GM19035 (cell line): Measurements from ENCODE around the gene SCN9A.
"Not testable (repeated sequence)": the region's sequence is repeated elsewhere in the genome, so short reads cannot be mapped to it uniquely, and the experiment has no call there.

Experiments
- ATAC-seq: cut with Tn5 transposase; IDR thresholded peaks from one replicate; pipeline ENCODE4 v1.9.1; 2021; ENCODE audit not compliant: unreplicated experiment

SCN9A gene

GRCh38 chr2:166256896-166257295 lies 118.8 kb downstream of the SCN9A start:
- no peak for ATAC-seq

GRCh38 chr2:166249318-166249717 lies 126.4 kb downstream of the SCN9A start:
- no peak for ATAC-seq

GRCh38 chr2:166246901-166247300 lies 128.8 kb downstream of the SCN9A start:
- ATAC-seq = no peak

- no peak for ATAC-seq
Observed at GRCh38 chr2:166242309-166242708, 133.4 kb downstream of the SCN9A start.

GRCh38 chr2:166240387-166241313 lies 135.1 kb downstream of the SCN9A start:
- ATAC-seq = no peak

- ATAC-seq = no peak
Observed at GRCh38 chr2:166239548-166239947, 136.2 kb downstream of the SCN9A start.

- ATAC-seq = no peak
Observed at GRCh38 chr2:166238176-166238575, 137.6 kb downstream of the SCN9A start.

- no peak for ATAC-seq
Observed at GRCh38 chr2:166234112-166234846, 141.5 kb downstream of the SCN9A start.

- ATAC-seq = no peak
Observed at GRCh38 chr2:166233244-166233643, 142.5 kb downstream of the SCN9A start.

- no peak for ATAC-seq
Observed at GRCh38 chr2:166230724-166231070, 145.0 kb downstream of the SCN9A start.

- ATAC-seq = no peak
Observed at GRCh38 chr2:166230024-166230723, 145.6 kb downstream of the SCN9A start.

- ATAC-seq = no peak
Observed at GRCh38 chr2:166229678-166230023, 146.1 kb downstream of the SCN9A start.

- no peak for ATAC-seq
Observed at GRCh38 chr2:166224197-166224596, 151.5 kb downstream of the SCN9A start.

GRCh38 chr2:166223298-166223697 lies 152.4 kb downstream of the SCN9A start:
- no peak for ATAC-seq

- no peak for ATAC-seq
Observed at GRCh38 chr2:166211079-166211478, 164.7 kb downstream of the SCN9A start.

GRCh38 chr2:166209944-166210343 lies 165.8 kb downstream of the SCN9A start:
- not testable (repeated sequence) for ATAC-seq

- not testable (repeated sequence) for ATAC-seq
Observed at GRCh38 chr2:166209367-166209766, 166.4 kb downstream of the SCN9A start.

- ATAC-seq = not testable (repeated sequence)
Observed at GRCh38 chr2:166206153-166206552, 169.6 kb downstream of the SCN9A start.

GRCh38 chr2:166202778-166203177 lies 173.0 kb downstream of the SCN9A start:
- no peak for ATAC-seq

- no peak for ATAC-seq
Observed at GRCh38 chr2:166197446-166197845, 178.3 kb downstream of the SCN9A start.

- no peak for ATAC-seq
Observed at GRCh38 chr2:166193407-166193806, 182.3 kb downstream of the SCN9A start.

- ATAC-seq = no peak
Observed at GRCh38 chr2:166188084-166188483, 187.7 kb downstream of the SCN9A start.
